HG03575 (cell line): ENCODE data around the gene LILRB1.
"Not testable (repeated sequence)": the region's sequence is repeated elsewhere in the genome, so short reads cannot be mapped to it uniquely, and the experiment has no call there.

Source experiments
- ATAC-seq: cut with Tn5 transposase; IDR thresholded peaks from one replicate; pipeline ENCODE4 v1.9.1; 2021; ENCODE audit not compliant: unreplicated experiment, insufficient number of reproducible peaks, low FRiP score; ENCODE audit errors: extremely low read depth

LILRB1 gene

GRCh38 chr19:54622431-54622830 lies 7.9 kb upstream of the LILRB1 start:
- no peak for ATAC-seq

GRCh38 chr19:54624234-54624633 lies 6.0 kb upstream of the LILRB1 start:
- not testable (repeated sequence) for ATAC-seq

- ATAC-seq, result not testable (repeated sequence)
Measured at GRCh38 chr19:54624934-54625730, 5.2 kb upstream of the LILRB1 start.

GRCh38 chr19:54626757-54627156 lies 3.5 kb upstream of the LILRB1 start:
- ATAC-seq, result no peak

GRCh38 chr19:54627912-54628311 lies 2.4 kb upstream of the LILRB1 start:
- not testable (repeated sequence) for ATAC-seq

GRCh38 chr19:54630782-54631181 lies 498 bp downstream of the LILRB1 start:
- no peak for ATAC-seq

GRCh38 chr19:54631489-54632337 lies 1.4 kb downstream of the LILRB1 start:
- not testable (repeated sequence) for ATAC-seq

- not testable (repeated sequence) for ATAC-seq
Measured at GRCh38 chr19:54632517-54632916, 2.2 kb downstream of the LILRB1 start.

- no peak for ATAC-seq
Measured at GRCh38 chr19:54633401-54633800, 3.1 kb downstream of the LILRB1 start.

- ATAC-seq, result not testable (repeated sequence)
Measured at GRCh38 chr19:54636081-54636480, 5.8 kb downstream of the LILRB1 start.

- ATAC-seq, result no peak
Measured at GRCh38 chr19:54638683-54639082, 8.4 kb downstream of the LILRB1 start.

GRCh38 chr19:54642953-54643352 lies 12.7 kb downstream of the LILRB1 start:
- ATAC-seq, result not testable (repeated sequence)

- ATAC-seq, result not testable (repeated sequence)
Measured at GRCh38 chr19:54643583-54643982, 13.3 kb downstream of the LILRB1 start.

- no peak for ATAC-seq
Measured at GRCh38 chr19:54644056-54644455, 13.8 kb downstream of the LILRB1 start.

- no peak for ATAC-seq
Measured at GRCh38 chr19:54646331-54646841, 16.1 kb downstream of the LILRB1 start.

- no peak for ATAC-seq
Measured at GRCh38 chr19:54648129-54648528, 17.8 kb downstream of the LILRB1 start.

- ATAC-seq, result no peak
Measured at GRCh38 chr19:54650108-54650655, 19.9 kb downstream of the LILRB1 start.

GRCh38 chr19:54653181-54653809 lies 23.0 kb downstream of the LILRB1 start:
- ATAC-seq, result no peak
